GM19438 (cell line): Measurements from ENCODE around the gene NUP107.
"Not testable (repeated sequence)": the region's sequence is repeated elsewhere in the genome, so short reads cannot be mapped to it uniquely, and the experiment has no call there.

Experiments
- ATAC-seq: cut with Tn5 transposase; IDR thresholded peaks from one replicate; pipeline ENCODE4 v1.9.1; 2021; ENCODE audit warnings: low read depth; ENCODE audit not compliant: unreplicated experiment

The NUP107 gene

GRCh38 chr12:68686595-68687521, at the start of gene NUP107:
Gene NUP107 (plus strand): TSS chr12:68686978. CDS start chr12:68687066, 88 bp downstream.
- peak; percentile 97 for ATAC-seq

- ATAC-seq = not testable (repeated sequence)
These were observed 49.3 kb upstream of the NUP107 start for GRCh38 chr12:68637439-68637838.

GRCh38 chr12:68638171-68638570, 48.6 kb upstream of the NUP107 start:
- no peak for ATAC-seq

- no peak for ATAC-seq
These were observed 47.9 kb upstream of the NUP107 start for GRCh38 chr12:68638721-68639395.

- no peak for ATAC-seq
These were observed 47.4 kb upstream of the NUP107 start for GRCh38 chr12:68639396-68639767.

GRCh38 chr12:68641138-68641537, 45.6 kb upstream of the NUP107 start:
- peak; percentile 90 for ATAC-seq

GRCh38 chr12:68646484-68646883, 40.3 kb upstream of the NUP107 start:
- no peak for ATAC-seq

GRCh38 chr12:68647507-68647906, 39.3 kb upstream of the NUP107 start:
- no peak for ATAC-seq

- no peak for ATAC-seq
These were observed 38.6 kb upstream of the NUP107 start for GRCh38 chr12:68648179-68648578.

GRCh38 chr12:68665016-68665569, 21.7 kb upstream of the NUP107 start:
- no peak for ATAC-seq

- ATAC-seq = no peak
These were observed 19.5 kb upstream of the NUP107 start for GRCh38 chr12:68667291-68667690.

GRCh38 chr12:68667896-68668295, 18.9 kb upstream of the NUP107 start:
- ATAC-seq = no peak

GRCh38 chr12:68671179-68671578, 15.6 kb upstream of the NUP107 start:
- no peak for ATAC-seq

- no peak for ATAC-seq
These were observed 13.0 kb upstream of the NUP107 start for GRCh38 chr12:68673788-68674187.

- no peak for ATAC-seq
These were observed 12.4 kb upstream of the NUP107 start for GRCh38 chr12:68674376-68674775.

- no peak for ATAC-seq
These were observed 11.5 kb upstream of the NUP107 start for GRCh38 chr12:68675101-68675842.

- not testable (repeated sequence) for ATAC-seq
These were observed 9.9 kb upstream of the NUP107 start for GRCh38 chr12:68676854-68677253.

GRCh38 chr12:68686262-68686594, 550 bp upstream of the NUP107 start:
- no peak for ATAC-seq

GRCh38 chr12:68695454-68695853, 8.7 kb downstream of the NUP107 start:
- ATAC-seq = peak; percentile 65

- no peak for ATAC-seq
These were observed 12.7 kb downstream of the NUP107 start for GRCh38 chr12:68699486-68699885.

GRCh38 chr12:68727776-68728175, 41.0 kb downstream of the NUP107 start:
- ATAC-seq = no peak
